Uterus (tissue), 4 donors: ENCODE data around the gene GON4L. TPM values are rescaled to one million over a fixed set of nuclear protein-coding genes. Genes with fewer than 3 reads are reported as not detected.

ENCODE experiments used
- DNase-seq, 2 donors: peaks; one replicate each; pipeline ENCODE4 v3.0.0-alpha.2; 2019 to 2020
- H3K27ac ChIP-seq, 2 donors: fragments of 200-600 bp; sonication (generic); 1 replicate in 1 of 2; 2 replicates in 1 of 2; pipeline ENCODE4 v1.5.1; 2016 to 2018
- H3K27me3 ChIP-seq, 2 donors: fragments of 200-600 bp; sonication (generic); one replicate each; pipeline ENCODE4 v1.5.1; 2018 to 2019; ENCODE audit warnings: control low read depth in 1 of 2
- H3K36me3 ChIP-seq, 2 donors: fragments of 200-600 bp; sonication (generic); one replicate each; pipeline ENCODE4 v1.5.1; 2019; ENCODE audit warnings: control low read depth in 1 of 2
- H3K4me1 ChIP-seq, 2 donors: fragments of 200-600 bp; sonication (generic); one replicate each; pipeline ENCODE4 v1.5.1; 2018 to 2019; ENCODE audit warnings: control low read depth in 1 of 2
- H3K4me3 ChIP-seq, 2 donors: fragments of 200-600 bp; sonication (generic); 1 replicate in 1 of 2; 2 replicates in 1 of 2; pipeline ENCODE4 v1.5.1; 2018 to 2019; ENCODE audit warnings: mild to moderate bottlenecking in 1 of 2
- H3K9me3 ChIP-seq, 2 donors: fragments of 200-600 bp; sonication (generic); one replicate each; pipeline ENCODE4 v1.5.1; 2019; ENCODE audit warnings: control low read depth in 1 of 2
- CTCF ChIP-seq, 4 experiments: fragments of 200-600 bp in 2 of 4; fragments of 450-650 bp in 2 of 4; sonication (generic) in 2 of 4; IDR thresholded peaks; one replicate each; pipeline ENCODE4 v1.5.1; 2016 to 2019; ENCODE audit warnings: antibody characterized with exemption in 4 of 4, mild to moderate bottlenecking in 2 of 4, moderate library complexity in 1 of 4
- POLR2A ChIP-seq, 2 donors: fragments of 450-650 bp; IDR thresholded peaks; one replicate each; pipeline ENCODE4 v1.6.1; 2016; ENCODE audit warnings: antibody characterized with exemption in 2 of 2, mild to moderate bottlenecking in 1 of 2, moderate library complexity in 1 of 2
- intact Hi-C: fragments of 100-400 bp; cut with DNase I; formaldehyde crosslinking; loops from one replicate; pipeline ENCODE4 v1.15.1; 2023; ENCODE audit warnings: low total_unique reads
- total RNA-seq, 4 donors: library from RNA; depleted of rRNA in 3 of 4; stranded (reverse); fragments of >200 nt in 3 of 4; gene quantifications; one replicate each; pipeline versions ENCODE4 v1.1.0 to v1.2.4, GENCODE V29; 2014 to 2023
- donor health status: DM: yes; HTN: yes; CAD: no.

GON4L gene
- total RNA-seq, 4 donors from 2014 or later = 49.7 to 93.8 (median 51.9) TPM

- intact Hi-C loops = no loop called here
- Histone ChIP-seq H3K4me1 (no peaks in the 10 kb centered on the region), H3K9me3 (no peaks in the 10 kb centered on the region), H3K27me3 (no peaks in the 10 kb centered on the region), H3K27ac (no peak overlapping the region), H3K36me3 (no peaks in the 10 kb centered on the region), H3K4me3 (no peak overlapping the region)
- no peak for DNase-seq
- no peak for TF ChIP-seq POLR2A (IDR thresholded peaks at IDR 0.05)
- TF ChIP-seq CTCF (IDR thresholded peaks at IDR 0.05) = no peak
Measured at GRCh38 chr1:155872527-155872926, 15.5 kb upstream of the GON4L start.

GRCh38 chr1:155871390-155871789 lies 14.4 kb upstream of the GON4L start:
- DNase-seq = peak in 1 of 2 donors; percentile 51

GRCh38 chr1:155867766-155868165 lies 10.8 kb upstream of the GON4L start:
- intact Hi-C loops = no loop called here
- no peaks in the 10 kb centered on the region for H3K36me3 ChIP-seq
- H3K4me1 ChIP-seq = no peaks in the 10 kb centered on the region
- H3K4me3 ChIP-seq = no peak overlapping the region
- H3K27ac ChIP-seq = no peak overlapping the region
- no peak for DNase-seq
- H3K9me3 ChIP-seq = no peaks in the 10 kb centered on the region
- no peaks in the 10 kb centered on the region for H3K27me3 ChIP-seq
- no peak for TF ChIP-seq POLR2A (IDR thresholded peaks at IDR 0.05)
- no peak for TF ChIP-seq CTCF (IDR thresholded peaks at IDR 0.05)

More at GRCh38 chr1:155871390-155871789, 14.4 kb upstream of the GON4L start:
- TF ChIP-seq POLR2A (IDR thresholded peaks at IDR 0.05) (no peak), CTCF (IDR thresholded peaks at IDR 0.05) (no peak)
- Histone ChIP-seq H3K4me3 (no peak overlapping the region), H3K27me3 (no peaks in the 10 kb centered on the region), H3K27ac (peak overlapping the region in 1 of 2 donors; percentile 35), H3K9me3 (no peaks in the 10 kb centered on the region), H3K36me3 (no peaks in the 10 kb centered on the region), H3K4me1 (no peaks in the 10 kb centered on the region)
- intact Hi-C loops = no loop called here

GRCh38 chr1:155864393-155864792 lies 7.4 kb upstream of the GON4L start:
- no peaks in the 10 kb centered on the region for H3K4me1 ChIP-seq
- H3K27me3 ChIP-seq = no peaks in the 10 kb centered on the region
- no peak overlapping the region for H3K4me3 ChIP-seq
- no peak overlapping the region for H3K27ac ChIP-seq
- no peaks in the 10 kb centered on the region for H3K9me3 ChIP-seq
- DNase-seq = no peak
- intact Hi-C loops = no loop called here
- TF ChIP-seq POLR2A (IDR thresholded peaks at IDR 0.05) = no peak
- no peak for TF ChIP-seq CTCF (IDR thresholded peaks at IDR 0.05)
- no peaks in the 10 kb centered on the region for H3K36me3 ChIP-seq

- Histone ChIP-seq H3K9me3 (no peaks in the 10 kb centered on the region), H3K36me3 (no peaks in the 10 kb centered on the region), H3K4me3 (no peak overlapping the region), H3K4me1 (no peaks in the 10 kb centered on the region), H3K27me3 (no peaks in the 10 kb centered on the region), H3K27ac (peak overlapping the region in 1 of 2 donors; percentile 94)
- intact Hi-C loops = no loop called here
- TF ChIP-seq CTCF (IDR thresholded peaks at IDR 0.05) = no peak
- no peak for TF ChIP-seq POLR2A (IDR thresholded peaks at IDR 0.05)
- DNase-seq = no peak
Measured at GRCh38 chr1:155861896-155862295, 4.9 kb upstream of the GON4L start.
